ENCODE data around the gene PTPRM.

GRCh38 chr18:8406186-8406867, 839.2 kb downstream of the PTPRM start:
- no peak for TF ChIP-seq CTCF (IDR thresholded peaks at IDR 0.05)
- no peak for TF ChIP-seq E2F5 (CRISPR knock-in tag; IDR thresholded peaks at IDR 0.05)
- TF ChIP-seq NR3C1 (CRISPR knock-in tag; conservative IDR thresholded peaks at IDR 0.05; ENCODE audit: low read depth): no peak
- TF ChIP-seq USF1 (CRISPR knock-in tag; IDR thresholded peaks at IDR 0.05): no peak
- TF ChIP-seq ZNF512 (CRISPR knock-in tag; IDR thresholded peaks at IDR 0.05; ENCODE audit: borderline replicate concordance): no peak
- TF ChIP-seq CBFB (CRISPR knock-in tag; IDR thresholded peaks at IDR 0.05; ENCODE audit: low read depth): no peak
- TF ChIP-seq SP1 (CRISPR knock-in tag; conservative IDR thresholded peaks at IDR 0.05): no peak
- no peak for TF ChIP-seq FOXP4 (CRISPR knock-in tag; IDR thresholded peaks at IDR 0.05)
- no peak for TF ChIP-seq AFF4 (CRISPR knock-in tag; IDR thresholded peaks at IDR 0.05; ENCODE audit: borderline replicate concordance)
- TF ChIP-seq PREB (CRISPR knock-in tag; IDR thresholded peaks at IDR 0.05; ENCODE audit: borderline replicate concordance): no peak
